ENCODE measurements around the gene TGFB2. TPM values are rescaled to one million over a fixed set of nuclear protein-coding genes. Genes with fewer than 3 reads are reported as not detected.

Gene TGFB2
- total RNA-seq, 2 experiments from 2014 or later, result not detected

- Mint-ChIP-seq H3K4me1 (ENCODE audit: low read depth) (peaks cover 31% of the 10 kb centered on the region), H3K27ac (no peak overlapping the region), H3K27me3 (peaks cover 38% of the 10 kb centered on the region), H3K36me3 (no peaks in the 10 kb centered on the region), H3K9me3 (no peaks in the 10 kb centered on the region), H3K4me3 (peak overlapping the region; percentile 10)
- ChIA-PET POLR2A (no interaction called here), CTCF (interaction anchor here (1.0 kb wide), 1 partner anchor 25 kb away, joined by 3 read pairs; no protein-coding TSS in a partner anchor)
- intact Hi-C loops (cut with micrococcal nuclease), result loop anchor here (1.0 to 5.0 kb wide), 2 partner anchors 26 to 821 kb away; partner anchors contain the start of gene LYPLAL1
- DNase-seq, result peak; percentile 36
Observed at GRCh38 chr1:218351391-218352074, 6.4 kb downstream of the TGFB2 start.

DNA sequence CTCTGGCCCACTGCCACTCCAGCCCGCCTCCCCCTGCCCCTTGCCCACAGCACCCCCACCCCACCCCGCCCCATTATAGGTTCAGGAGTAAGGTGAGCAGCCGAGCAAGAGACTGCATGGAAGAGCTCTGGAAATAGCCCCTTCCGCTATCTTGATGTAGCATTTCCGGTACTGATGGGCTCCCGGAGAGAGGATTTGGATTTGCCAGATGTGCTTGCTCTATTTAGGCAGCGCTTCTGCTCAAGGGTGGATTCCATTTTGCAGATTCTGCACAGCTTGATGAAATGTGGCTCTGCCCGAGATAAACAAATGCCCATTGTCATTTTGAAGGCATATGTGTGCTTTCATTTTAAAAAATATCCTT lies 6.9 kb downstream of the TGFB2 start:
- DNase-seq, result no peak
- peaks cover 35% of the 10 kb centered on the region for H3K27me3 Mint-ChIP-seq
- H3K27ac Mint-ChIP-seq, result no peak overlapping the region
- no peak overlapping the region for H3K4me3 Mint-ChIP-seq
- intact Hi-C loops (cut with micrococcal nuclease), result loop anchor here (5.0 kb wide), 1 partner anchor 820 kb away; the partner anchor contains the start of gene LYPLAL1
- H3K9me3 Mint-ChIP-seq, result no peaks in the 10 kb centered on the region
- H3K4me1 Mint-ChIP-seq (ENCODE audit: low read depth), result peaks cover 26% of the 10 kb centered on the region
- CTCF ChIA-PET, result interaction anchor here (1.0 kb wide), 1 partner anchor 24 kb away, joined by 3 read pairs; no protein-coding TSS in a partner anchor
- POLR2A ChIA-PET, result no interaction called here
- no peaks in the 10 kb centered on the region for H3K36me3 Mint-ChIP-seq

GRCh38 chr1:218353656-218354055 lies 8.5 kb downstream of the TGFB2 start:
- no peaks in the 10 kb centered on the region for H3K9me3 Mint-ChIP-seq
- no peak for DNase-seq
- no peak overlapping the region for H3K27ac Mint-ChIP-seq
- peaks cover 17% of the 10 kb centered on the region for H3K4me1 Mint-ChIP-seq (ENCODE audit: low read depth)
- no peaks in the 10 kb centered on the region for H3K36me3 Mint-ChIP-seq
- no peak overlapping the region for H3K4me3 Mint-ChIP-seq
- intact Hi-C loops (cut with micrococcal nuclease), result loop anchor here (5.0 kb wide), 1 partner anchor 819 kb away; the partner anchor contains the start of gene LYPLAL1
- ChIA-PET POLR2A (no interaction called here), CTCF (interaction anchor here (1.6 to 1.8 kb wide), 2 partner anchors 15 to 23 kb away, joined by 6 to 7 read pairs; no protein-coding TSS in a partner anchor)
- peaks cover 26% of the 10 kb centered on the region for H3K27me3 Mint-ChIP-seq

DNA sequence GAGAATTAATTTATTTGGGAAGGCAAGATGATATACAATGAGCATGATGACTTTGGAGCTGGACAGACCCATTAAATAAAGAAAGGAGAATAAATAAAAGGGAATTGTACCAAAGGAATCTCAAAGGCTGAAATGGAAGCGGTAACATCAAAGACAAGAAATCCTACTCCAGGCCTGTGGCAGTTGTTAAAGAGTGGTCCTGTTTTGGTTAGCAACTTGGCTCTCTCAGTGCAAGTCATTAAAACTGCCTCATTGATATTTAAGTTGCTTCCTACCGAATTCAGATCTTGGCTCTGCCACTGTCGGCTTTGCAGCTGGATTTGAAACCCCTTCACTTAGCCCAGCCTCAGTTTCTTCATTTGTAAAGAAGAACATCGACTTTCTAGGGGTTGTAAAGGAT lies 10.1 kb downstream of the TGFB2 start:
- ChIA-PET POLR2A (no interaction called here), CTCF (interaction anchor here (1.8 kb wide), 1 partner anchor 11 kb away, joined by 7 read pairs; no protein-coding TSS in a partner anchor)
- no peaks in the 10 kb centered on the region for H3K9me3 Mint-ChIP-seq
- intact Hi-C loops (cut with micrococcal nuclease), result no loop called here
- peaks cover 17% of the 10 kb centered on the region for H3K4me1 Mint-ChIP-seq (ENCODE audit: low read depth)
- H3K4me3 Mint-ChIP-seq, result no peak overlapping the region
- no peak for DNase-seq
- peaks cover 21% of the 10 kb centered on the region for H3K27me3 Mint-ChIP-seq
- H3K27ac Mint-ChIP-seq, result no peak overlapping the region
- no peaks in the 10 kb centered on the region for H3K36me3 Mint-ChIP-seq

GRCh38 chr1:218357211-218357892 lies 12.2 kb downstream of the TGFB2 start:
- DNase-seq, result no peak
- H3K9me3 Mint-ChIP-seq, result no peaks in the 10 kb centered on the region
- H3K27me3 Mint-ChIP-seq, result peaks cover 22% of the 10 kb centered on the region
- H3K4me1 Mint-ChIP-seq (ENCODE audit: low read depth), result peaks cover 2% of the 10 kb centered on the region
- ChIA-PET POLR2A (no interaction called here), CTCF (interaction anchor here (0.8 kb wide), 1 partner anchor 23 kb away, joined by 3 read pairs; no protein-coding TSS in a partner anchor)
- no peak overlapping the region for H3K27ac Mint-ChIP-seq
- intact Hi-C loops (cut with micrococcal nuclease), result no loop called here
- H3K36me3 Mint-ChIP-seq, result no peaks in the 10 kb centered on the region
- H3K4me3 Mint-ChIP-seq, result no peak overlapping the region

- Mint-ChIP-seq H3K4me3 (no peak overlapping the region), H3K27ac (no peak overlapping the region), H3K36me3 (no peaks in the 10 kb centered on the region), H3K9me3 (no peaks in the 10 kb centered on the region), H3K27me3 (peaks cover 19% of the 10 kb centered on the region), H3K4me1 (ENCODE audit: low read depth) (no peaks in the 10 kb centered on the region)
- no peak for DNase-seq
- CTCF ChIA-PET, result interaction anchor here (0.8 kb wide), 1 partner anchor 23 kb away, joined by 3 read pairs; no protein-coding TSS in a partner anchor
- intact Hi-C loops (cut with micrococcal nuclease), result loop anchor here (2.0 kb wide), 1 partner anchor 13 kb away; the partner anchor contains the start of gene TGFB2
- POLR2A ChIA-PET, result no interaction called here
Observed at GRCh38 chr1:218357893-218358232, 12.7 kb downstream of the TGFB2 start.

DNA sequence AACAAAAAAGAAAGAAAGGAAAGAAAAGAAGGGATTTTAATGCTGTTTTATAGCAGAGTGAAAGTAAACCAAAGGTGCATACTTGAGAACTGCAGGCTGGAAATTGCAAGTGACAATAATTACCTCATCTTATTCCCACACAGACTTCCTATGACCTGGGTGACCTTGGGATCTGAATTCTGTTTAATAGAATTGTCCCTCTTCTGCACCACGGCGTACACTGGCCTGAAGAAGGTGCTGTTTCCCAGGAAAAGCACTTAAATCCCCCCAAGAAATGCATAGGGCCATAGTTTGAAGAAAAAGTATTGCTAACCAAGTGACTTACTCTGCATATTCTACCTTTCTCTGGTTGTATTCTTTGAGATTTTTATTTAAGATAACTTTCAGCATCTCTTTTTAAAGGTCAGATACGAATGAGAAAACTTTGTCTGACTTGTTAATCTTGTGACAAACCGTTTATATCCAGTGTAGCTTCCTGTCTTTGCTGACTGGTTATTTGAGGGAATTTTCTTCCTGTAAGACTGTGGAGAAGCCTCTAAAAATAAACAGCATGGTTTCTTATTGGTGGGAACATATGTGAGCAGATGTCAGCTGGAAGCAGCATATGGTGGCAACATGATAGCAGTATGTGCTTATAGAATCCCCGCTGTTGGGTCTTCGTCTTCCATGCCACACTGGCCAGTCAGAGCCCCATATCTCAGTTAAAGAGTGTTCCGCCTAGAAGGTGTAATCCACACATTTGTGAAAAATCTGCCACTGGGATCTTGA lies 16.3 kb downstream of the TGFB2 start:
- peaks cover 13% of the 10 kb centered on the region for H3K27me3 Mint-ChIP-seq
- no peaks in the 10 kb centered on the region for H3K9me3 Mint-ChIP-seq
- no peak overlapping the region for H3K27ac Mint-ChIP-seq
- CTCF ChIA-PET, result no interaction called here
- no peak for DNase-seq
- intact Hi-C loops (cut with micrococcal nuclease), result loop anchor here (1.0 kb wide), 1 partner anchor 16 kb away; no protein-coding TSS in a partner anchor
- POLR2A ChIA-PET, result no interaction called here
- H3K4me3 Mint-ChIP-seq, result no peak overlapping the region
- no peaks in the 10 kb centered on the region for H3K4me1 Mint-ChIP-seq (ENCODE audit: low read depth)
- H3K36me3 Mint-ChIP-seq, result no peaks in the 10 kb centered on the region

GRCh38 chr1:218362418-218363076 lies 17.4 kb downstream of the TGFB2 start:
- Mint-ChIP-seq H3K9me3 (no peaks in the 10 kb centered on the region), H3K27ac (no peak overlapping the region), H3K4me1 (ENCODE audit: low read depth) (no peaks in the 10 kb centered on the region), H3K36me3 (no peaks in the 10 kb centered on the region), H3K27me3 (peaks cover 10% of the 10 kb centered on the region), H3K4me3 (no peak overlapping the region)
- ChIA-PET CTCF (no interaction called here), POLR2A (no interaction called here)
- no peak for DNase-seq
- intact Hi-C loops (cut with micrococcal nuclease), result loop anchor here (1.0 kb wide), 1 partner anchor 15 kb away; no protein-coding TSS in a partner anchor

DNA sequence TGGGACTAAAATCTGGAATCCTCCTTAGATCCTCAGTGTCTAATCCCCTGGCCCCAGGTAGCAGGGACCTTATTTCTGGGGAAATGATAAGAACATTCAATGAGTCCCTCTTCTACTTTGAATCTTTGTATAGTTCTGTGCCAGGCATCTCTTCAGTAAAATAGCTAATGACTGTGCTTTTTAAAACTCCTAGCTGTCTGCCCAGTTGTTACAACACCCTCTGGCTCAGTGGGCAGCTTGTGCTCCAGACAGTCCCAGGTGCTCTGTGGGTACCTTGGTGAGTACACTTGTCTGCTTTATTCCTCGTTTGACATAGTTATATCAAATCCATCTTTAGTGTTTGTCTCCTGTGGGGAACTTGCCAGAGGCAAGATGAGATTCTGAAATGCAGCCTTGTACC lies 18.0 kb downstream of the TGFB2 start:
- Mint-ChIP-seq H3K36me3 (no peaks in the 10 kb centered on the region), H3K4me3 (no peak overlapping the region), H3K4me1 (ENCODE audit: low read depth) (no peaks in the 10 kb centered on the region), H3K9me3 (no peaks in the 10 kb centered on the region), H3K27me3 (peaks cover 10% of the 10 kb centered on the region), H3K27ac (no peak overlapping the region)
- CTCF ChIA-PET, result interaction anchor here (1.2 kb wide), 2 partner anchors 24 to 1449 kb away, joined by 3 read pairs; no protein-coding TSS in a partner anchor
- intact Hi-C loops (cut with micrococcal nuclease), result no loop called here
- DNase-seq, result no peak
- POLR2A ChIA-PET, result no interaction called here

DNA sequence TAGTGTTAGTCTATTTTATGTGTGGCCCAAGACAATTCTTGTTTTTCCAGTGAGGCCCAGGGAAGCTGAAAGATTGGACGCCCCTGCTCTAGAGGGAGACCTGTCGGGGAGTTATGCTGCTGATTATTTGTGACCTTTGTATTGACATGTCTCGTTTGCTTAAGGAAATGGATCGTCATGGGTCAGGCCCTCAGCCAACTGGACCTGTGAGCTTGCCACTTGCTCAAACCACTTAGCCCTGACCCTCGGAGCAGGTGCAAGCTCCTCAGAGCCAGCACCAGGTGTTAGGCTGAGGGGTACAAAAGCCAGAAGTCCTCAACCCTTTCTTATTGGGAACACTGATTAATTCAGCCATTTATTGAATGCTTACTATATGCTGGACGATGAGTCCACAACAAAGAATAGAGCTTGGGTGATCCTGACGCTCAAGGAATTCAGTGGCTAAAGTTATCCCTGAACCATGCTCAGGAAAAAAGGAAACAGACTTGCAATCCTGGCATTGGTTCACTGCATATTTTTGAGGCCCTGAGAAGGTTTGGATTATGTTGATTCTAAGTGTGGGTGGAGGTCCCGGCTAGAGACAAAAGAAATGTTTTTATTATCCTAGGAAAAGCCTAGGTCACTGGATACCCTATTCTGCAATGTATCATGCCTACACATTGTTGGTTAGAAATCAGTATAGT lies 19.0 kb downstream of the TGFB2 start:
- ChIA-PET POLR2A (no interaction called here), CTCF (interaction anchor here (1.2 to 1.4 kb wide), 3 partner anchors 13 to 1448 kb away, joined by 3 to 5 read pairs (median 3); no protein-coding TSS in a partner anchor)
- intact Hi-C loops (cut with micrococcal nuclease), result no loop called here
- no peak overlapping the region for H3K4me3 Mint-ChIP-seq
- peaks cover 13% of the 10 kb centered on the region for H3K27me3 Mint-ChIP-seq
- no peak overlapping the region for H3K27ac Mint-ChIP-seq
- no peaks in the 10 kb centered on the region for H3K4me1 Mint-ChIP-seq (ENCODE audit: low read depth)
- peaks cover 2% of the 10 kb centered on the region for H3K36me3 Mint-ChIP-seq
- no peaks in the 10 kb centered on the region for H3K9me3 Mint-ChIP-seq
- no peak for DNase-seq

Measured in activated CD4-positive, alpha-beta memory T cell treated with anti-CD3 and anti-CD28 coated beads for 36 hours (primary cell).